CD4-positive, alpha-beta T cell treated with Interleukin-21 for 1 hour (primary cell): ENCODE data around the gene LDB2.
"Not testable (repeated sequence)": the region's sequence is repeated elsewhere in the genome, so short reads cannot be mapped to it uniquely, and the experiment has no call there.

Experiments
- DNase-seq: peaks from one replicate; pipeline ENCODE4 v3.0.0-alpha.2; 2020

The LDB2 gene

DNA sequence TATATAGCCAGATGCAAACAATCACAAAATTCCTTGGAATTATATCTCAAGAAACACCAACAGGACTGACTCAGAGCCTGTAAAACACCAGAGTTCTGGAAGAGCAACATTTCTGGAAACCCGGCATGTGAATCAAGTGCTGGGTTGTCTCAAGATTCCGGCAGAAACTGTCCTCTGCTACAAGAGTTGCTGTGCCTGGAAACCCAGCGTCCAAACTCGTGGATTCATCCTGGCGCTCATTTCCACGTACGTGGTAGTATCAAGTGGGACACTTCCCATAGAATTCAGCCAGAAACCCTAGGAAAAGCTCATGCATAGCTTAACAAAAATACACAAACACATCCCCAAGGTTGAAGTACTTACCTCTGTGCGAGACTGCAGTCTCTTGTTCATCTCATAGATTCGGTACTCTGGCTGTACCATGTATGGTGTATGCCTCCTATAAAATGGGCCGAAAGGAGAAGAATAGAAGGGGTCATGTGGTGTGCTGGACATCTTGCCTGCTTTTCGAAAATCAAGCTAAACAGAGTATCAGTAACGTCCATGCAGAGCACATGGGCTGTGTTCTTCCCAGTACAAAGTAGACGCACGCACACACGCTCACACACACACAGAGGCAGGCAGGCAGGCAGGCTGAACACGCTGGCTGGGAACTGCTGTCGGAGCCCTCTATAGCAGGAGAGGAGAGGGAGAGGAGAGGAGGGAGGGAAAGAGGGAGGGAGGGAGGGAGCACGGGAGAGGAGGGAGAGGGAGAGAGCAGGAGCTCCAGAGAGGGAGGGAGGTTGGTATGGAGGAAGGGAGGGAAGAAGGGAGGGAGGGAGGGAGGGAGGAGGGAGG is at the start of gene LDB2:
LDB2 (minus strand) TSS at position 655 of the 837 bp plus-strand sequence.
- DNase-seq, result no peak

DNA sequence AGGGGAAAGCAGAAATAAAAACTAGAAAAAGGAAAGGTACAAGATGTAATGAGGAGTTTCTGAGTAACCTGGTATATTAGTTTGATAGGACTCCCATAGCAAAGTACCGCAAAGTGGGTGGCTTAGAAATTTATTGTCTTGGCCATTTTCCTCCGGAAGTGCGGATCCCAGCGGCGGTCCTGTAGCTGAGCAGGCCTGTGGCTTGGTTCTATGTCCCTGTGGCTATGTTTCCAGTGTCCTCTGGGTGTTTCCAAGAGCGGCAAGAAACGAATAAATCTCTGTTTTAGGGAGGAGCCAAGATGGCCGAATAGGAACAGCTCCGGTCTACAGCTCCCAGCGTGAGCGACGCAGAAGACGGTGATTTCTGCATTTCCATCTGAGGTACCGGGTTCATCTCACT is 44.0 kb upstream of the LDB2 start:
- DNase-seq, result no peak

- DNase-seq, result no peak
These were observed 40.7 kb upstream of the LDB2 start for GRCh38 chr4:16939178-16939577.

DNA sequence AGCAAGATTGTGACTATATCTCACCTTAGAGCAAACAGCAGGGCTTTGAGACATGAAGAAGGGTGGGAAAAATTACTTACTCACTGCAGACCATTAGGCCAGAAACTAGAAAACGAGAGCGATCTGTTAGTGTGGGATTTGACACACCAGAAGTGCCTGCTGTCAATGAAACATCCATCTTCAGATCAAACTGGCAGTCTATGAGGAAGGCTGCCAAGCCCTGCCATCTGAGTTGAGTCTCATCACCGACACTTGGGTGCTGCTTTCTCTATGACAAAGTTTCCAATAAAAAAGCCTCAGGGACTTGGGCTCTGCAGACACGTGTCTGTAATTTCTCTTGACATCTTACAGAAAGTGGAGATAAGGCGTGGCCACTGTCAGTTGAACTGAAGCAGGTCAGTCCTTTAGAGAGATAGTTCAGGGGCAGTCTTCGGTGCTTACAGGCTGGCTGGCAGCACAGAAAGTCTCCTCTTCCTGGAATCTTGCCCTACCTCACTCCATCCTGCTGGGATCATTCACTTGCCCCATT is 40.1 kb upstream of the LDB2 start:
- DNase-seq, result no peak

DNA sequence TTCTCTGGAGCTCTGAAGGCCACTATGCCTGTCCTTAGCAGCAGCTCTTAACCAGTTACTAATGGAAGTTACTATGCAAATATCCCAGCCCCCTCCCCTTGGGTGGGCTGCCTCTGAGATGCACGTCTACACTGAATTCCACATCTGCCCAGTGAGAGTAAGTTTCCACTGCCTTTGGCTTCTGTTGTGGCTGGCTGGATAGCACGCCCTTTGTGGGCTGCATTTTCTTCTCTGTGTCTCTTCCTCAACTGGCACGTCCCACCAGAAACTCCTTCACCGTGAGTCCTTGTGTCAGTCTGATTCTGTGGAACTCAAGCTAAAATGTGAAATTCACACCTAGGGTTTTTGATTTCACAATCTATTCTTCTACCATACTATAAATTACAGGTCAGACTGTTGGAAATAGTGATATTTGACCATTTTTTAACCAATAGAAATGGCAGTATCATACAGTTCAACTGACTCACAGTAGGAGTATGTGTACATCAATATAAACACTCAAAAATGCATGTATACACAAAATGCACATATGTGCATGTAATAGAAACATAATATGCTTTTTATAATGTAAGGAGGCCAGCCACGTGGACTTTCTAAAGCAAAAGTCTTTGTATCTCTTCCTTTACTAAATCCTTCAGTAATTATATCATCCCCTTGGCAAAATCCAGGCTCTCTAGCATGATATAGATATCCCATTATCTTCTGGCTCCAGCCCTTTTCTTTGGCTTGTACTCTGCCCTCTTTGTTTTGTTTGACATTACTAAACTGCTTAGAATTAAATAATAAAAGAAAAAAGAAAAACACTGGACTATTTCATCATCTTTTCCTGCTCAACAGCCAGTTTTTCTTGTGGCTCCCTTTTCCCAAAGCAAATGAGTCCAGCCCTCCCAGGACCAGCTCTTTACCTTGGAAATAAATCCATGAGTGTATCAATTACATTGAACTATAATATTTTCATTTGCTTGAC is 33.2 kb upstream of the LDB2 start:
- no peak for DNase-seq

DNA sequence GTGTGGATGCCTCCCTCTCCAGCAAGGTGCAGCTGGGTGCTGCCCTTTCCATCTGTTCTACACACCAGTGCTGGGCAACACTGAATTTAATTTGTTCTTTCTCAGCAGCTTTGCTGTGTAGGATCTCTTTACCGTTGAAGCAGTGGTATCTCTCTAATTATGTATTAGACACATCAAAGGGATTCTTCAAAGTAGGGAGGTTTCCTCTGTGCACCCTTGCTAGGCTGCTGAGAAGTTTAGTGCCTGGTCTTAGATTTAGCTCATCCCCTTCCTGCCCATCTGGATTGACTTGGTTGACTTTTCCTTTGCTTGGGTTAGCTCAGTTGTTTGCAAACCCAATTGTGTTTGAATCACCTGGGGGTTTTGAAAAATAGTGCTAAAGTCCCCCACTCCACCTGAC is 27.8 kb upstream of the LDB2 start:
- DNase-seq, result no peak

DNA sequence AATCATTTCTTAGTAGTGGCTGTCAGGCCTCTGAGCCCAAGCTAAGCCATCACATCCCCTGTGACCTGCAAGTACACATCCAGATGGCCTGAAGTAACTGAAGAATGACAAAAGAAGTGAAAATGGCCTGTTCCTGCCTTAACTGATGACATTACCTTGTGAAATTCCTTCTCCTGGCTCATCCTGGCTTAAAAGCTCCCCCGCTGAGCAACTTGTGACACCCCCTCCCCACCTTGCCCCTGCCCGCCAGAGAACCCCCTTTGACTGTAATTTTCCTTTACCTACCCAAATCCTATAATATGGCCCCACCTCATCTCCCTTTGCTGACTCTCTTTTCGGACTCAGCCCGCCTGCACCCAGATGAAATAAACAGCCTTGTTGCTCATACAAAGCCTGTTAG is 20.3 kb upstream of the LDB2 start:
- not testable (repeated sequence) for DNase-seq

- DNase-seq, result peak; percentile 71
These were observed 18.4 kb upstream of the LDB2 start for GRCh38 chr4:16916719-16917337.

- DNase-seq, result no peak
These were observed 17.6 kb upstream of the LDB2 start for GRCh38 chr4:16916031-16916430.

DNA sequence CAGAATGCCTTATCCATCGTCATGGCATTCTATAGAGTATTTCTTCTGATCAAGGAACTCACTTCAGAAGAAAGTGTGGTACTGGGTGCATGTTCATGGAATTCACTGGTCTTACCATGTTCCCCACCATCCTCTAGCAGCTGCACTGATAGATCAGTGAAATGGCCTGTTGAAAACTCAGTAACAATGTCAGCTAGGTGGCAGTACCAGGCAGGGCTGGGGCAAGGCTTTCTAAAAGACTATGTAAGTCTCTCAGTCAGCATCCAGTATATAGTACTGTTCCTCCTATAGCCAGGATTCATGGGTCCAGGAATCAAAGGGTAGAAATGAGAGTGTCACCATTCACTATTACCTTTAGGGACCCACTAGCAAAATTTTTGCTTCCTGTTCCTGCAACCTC is 15.8 kb upstream of the LDB2 start:
- DNase-seq, result no peak

GRCh38 chr4:16912896-16913295 is 14.5 kb upstream of the LDB2 start:
- DNase-seq, result no peak

DNA sequence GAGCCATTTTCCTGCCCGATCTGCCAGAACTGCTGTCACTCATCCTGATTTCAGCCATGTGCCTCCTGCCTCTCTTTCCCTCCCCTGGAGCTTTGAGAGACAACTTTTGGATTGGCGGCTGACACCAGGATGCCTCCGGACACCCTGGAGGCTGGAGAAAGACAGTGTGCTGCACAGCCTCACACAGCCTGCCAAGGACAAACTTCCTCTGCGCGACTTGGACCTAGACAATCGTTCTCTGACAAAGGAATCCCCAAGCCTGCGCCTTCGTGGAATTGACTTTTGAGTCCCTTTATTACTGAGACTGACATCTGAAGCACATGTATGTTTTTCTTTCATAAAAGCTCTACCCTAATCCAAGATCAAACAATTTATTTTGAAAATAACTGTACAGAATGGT is 10.8 kb upstream of the LDB2 start:
- DNase-seq, result no peak

DNA sequence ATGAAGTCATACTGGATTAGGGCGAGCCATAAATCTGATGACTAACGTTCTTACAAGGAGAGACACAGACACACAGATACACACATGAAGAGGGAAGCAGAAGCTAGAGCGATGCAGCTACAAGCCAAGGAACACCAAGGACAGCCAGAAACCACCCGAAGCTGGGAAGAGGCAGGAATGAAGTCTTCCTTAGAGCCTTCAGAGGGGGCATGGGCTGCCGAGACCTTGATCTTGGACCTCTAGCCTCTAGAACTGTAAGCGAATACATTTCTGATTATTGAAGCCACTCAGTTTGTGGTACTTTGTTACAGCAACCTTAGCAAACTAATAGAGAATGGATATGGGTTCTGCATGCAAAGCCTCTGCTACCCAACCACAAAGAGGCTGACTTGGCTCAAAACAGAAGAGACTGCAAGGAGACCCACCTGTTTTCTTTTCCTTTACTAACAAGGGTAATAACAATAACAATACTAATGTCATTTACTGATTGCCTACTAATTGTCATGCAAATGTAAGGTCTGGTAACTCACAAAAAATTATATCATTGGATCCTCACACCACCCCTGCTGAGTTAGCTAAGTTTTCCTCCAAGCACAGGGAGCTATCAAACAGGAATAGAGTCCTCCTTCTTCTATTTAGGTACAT is 10.1 kb upstream of the LDB2 start:
- DNase-seq, result no peak

GRCh38 chr4:16900325-16900724 is 1.9 kb upstream of the LDB2 start:
- no peak for DNase-seq

GRCh38 chr4:16896881-16897750 is 1.3 kb downstream of the LDB2 start:
- no peak for DNase-seq

- DNase-seq, result no peak
These were observed 4.0 kb downstream of the LDB2 start for GRCh38 chr4:16894406-16894805.

DNA sequence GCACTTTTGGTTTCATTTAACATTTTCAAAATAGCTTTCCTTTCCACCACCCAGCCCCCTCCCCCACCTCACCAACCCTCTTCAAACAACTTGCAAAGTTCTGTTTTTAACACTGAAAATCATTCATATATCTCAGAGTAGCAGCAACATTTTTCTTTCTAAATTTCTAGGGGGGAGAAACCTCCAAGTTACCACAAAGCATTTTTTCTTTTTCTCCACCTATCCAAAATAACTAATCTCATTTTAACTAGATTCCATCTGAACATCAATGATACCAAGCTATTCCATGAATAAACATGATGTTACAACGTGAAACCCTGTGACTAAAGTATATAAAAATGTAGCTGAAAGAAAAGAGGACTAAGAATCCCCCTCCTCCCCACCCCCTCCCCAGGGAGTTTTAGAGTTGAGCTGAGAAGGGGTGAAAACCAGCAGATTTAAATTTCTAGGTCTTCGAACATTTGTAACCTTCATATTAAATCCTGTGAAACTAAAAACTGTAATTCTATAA is 5.2 kb downstream of the LDB2 start:
- DNase-seq, result no peak

DNA sequence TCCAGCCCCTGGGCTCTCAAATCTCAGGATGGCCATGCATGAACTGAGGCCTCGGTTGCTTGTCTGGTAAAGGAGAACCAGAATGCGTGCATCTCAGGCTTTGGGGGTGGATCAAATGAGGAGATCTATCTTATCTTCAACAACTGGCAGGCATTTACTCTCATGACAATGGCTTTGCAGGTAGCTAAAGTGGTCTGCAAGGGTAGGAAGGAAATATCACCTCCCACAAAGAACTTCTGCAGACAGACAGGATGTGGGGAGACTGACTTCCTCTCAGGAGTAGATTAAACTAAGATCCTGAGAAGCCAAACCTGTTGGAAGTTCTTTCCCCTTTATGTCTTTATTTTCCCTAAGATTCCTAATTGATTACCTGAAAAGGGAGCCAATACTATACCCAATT is 7.8 kb downstream of the LDB2 start:
- DNase-seq, result peak; percentile 4

GRCh38 chr4:16889945-16890344 is 8.5 kb downstream of the LDB2 start:
- no peak for DNase-seq

DNA sequence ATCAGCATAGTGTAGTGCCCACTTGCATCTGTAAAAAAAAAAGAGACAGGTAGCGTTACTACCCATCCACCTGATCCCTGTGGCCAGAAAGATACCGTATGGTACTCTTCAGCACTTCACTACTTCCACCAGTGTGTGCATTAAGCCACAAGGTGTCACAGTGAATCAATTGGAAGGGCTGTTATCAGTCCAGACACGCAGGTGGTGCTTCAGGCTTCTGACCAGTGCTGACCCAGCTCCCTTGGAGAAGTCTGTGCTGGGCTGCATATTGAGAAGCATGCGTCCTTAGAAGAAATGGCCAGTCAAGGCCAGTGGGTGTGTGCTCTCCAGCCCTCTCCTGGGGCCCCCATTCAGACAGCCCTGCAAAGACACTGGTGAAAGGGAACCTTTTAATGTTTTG is 10.6 kb downstream of the LDB2 start:
- DNase-seq, result no peak
